Neural crest cell (in vitro differentiated cells): Measurements from ENCODE around the gene FNDC10. TPM values are rescaled to one million over a fixed set of nuclear protein-coding genes. Genes with fewer than 3 reads are reported as not detected.
A peak's percentile ranks its signal among the peaks of the same experiment; 100 is the strongest.

ENCODE experiments used
- DNase-seq: peaks from one replicate; pipeline ENCODE4 v3.0.0; 2021; ENCODE audit warnings: low read depth, mixed read lengths, low spot score
- H3K27ac Mint-ChIP-seq: one replicate; pipeline ENCODE4 v1.8.0; 2021; ENCODE audit warnings: mild to moderate bottlenecking, mixed read lengths; ENCODE audit not compliant: unreplicated experiment
- H3K27me3 Mint-ChIP-seq: 2 replicates; pipeline ENCODE4 v1.8.0; 2021; ENCODE audit warnings: low read depth, mild to moderate bottlenecking, mixed read lengths
- H3K36me3 Mint-ChIP-seq: 2 replicates; pipeline ENCODE4 v1.8.0; 2021; ENCODE audit warnings: low read depth, mild to moderate bottlenecking, mixed read lengths
- H3K4me1 Mint-ChIP-seq: 2 replicates; pipeline ENCODE4 v1.8.0; 2021; ENCODE audit warnings: mixed read lengths
- H3K4me3 Mint-ChIP-seq: one replicate; pipeline ENCODE4 v1.8.0; 2021; ENCODE audit warnings: mild to moderate bottlenecking, mixed read lengths
- H3K9me3 Mint-ChIP-seq: 2 replicates; pipeline ENCODE4 v1.8.0; 2021; ENCODE audit warnings: mixed read lengths
- total RNA-seq: library from RNA; stranded (reverse); gene quantifications from 2 replicates; pipeline ENCODE4 v1.2.1, GENCODE V29; 2021
- TF ChIP-seq, protein P1 (sequence below): fragments of 200-600 bp; sonication (generic); conservative IDR thresholded peaks from 2 replicates; pipeline ENCODE4 v1.5.0; 2021; ENCODE audit warnings: antibody characterized with exemption, mild to moderate bottlenecking

The FNDC10 gene
- total RNA-seq, 1 donor from 2014 or later, result 14.3 TPM

DNA sequence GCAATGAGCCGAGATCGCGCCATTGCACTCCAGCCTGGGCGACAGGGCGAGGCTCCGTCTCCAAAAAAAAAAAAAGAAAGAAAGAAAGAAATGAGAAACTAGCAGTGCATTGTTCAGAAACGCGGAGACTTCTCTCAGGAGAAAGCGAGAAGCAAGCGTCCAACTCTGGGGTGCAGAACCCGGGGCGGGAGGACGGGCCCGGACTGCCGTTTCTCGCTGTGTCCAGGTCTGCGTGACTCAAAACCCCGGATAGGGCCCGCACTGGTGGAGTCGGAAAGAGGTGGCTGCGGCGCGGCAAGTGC lies 15.0 kb upstream of the FNDC10 start:
- no peaks in the 10 kb centered on the region for H3K27me3 Mint-ChIP-seq
- DNase-seq, result no peak
- TF ChIP-seq, protein P1, sequence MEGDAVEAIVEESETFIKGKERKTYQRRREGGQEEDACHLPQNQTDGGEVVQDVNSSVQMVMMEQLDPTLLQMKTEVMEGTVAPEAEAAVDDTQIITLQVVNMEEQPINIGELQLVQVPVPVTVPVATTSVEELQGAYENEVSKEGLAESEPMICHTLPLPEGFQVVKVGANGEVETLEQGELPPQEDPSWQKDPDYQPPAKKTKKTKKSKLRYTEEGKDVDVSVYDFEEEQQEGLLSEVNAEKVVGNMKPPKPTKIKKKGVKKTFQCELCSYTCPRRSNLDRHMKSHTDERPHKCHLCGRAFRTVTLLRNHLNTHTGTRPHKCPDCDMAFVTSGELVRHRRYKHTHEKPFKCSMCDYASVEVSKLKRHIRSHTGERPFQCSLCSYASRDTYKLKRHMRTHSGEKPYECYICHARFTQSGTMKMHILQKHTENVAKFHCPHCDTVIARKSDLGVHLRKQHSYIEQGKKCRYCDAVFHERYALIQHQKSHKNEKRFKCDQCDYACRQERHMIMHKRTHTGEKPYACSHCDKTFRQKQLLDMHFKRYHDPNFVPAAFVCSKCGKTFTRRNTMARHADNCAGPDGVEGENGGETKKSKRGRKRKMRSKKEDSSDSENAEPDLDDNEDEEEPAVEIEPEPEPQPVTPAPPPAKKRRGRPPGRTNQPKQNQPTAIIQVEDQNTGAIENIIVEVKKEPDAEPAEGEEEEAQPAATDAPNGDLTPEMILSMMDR, result no peak
- H3K9me3 Mint-ChIP-seq, result no peaks in the 10 kb centered on the region
- peaks cover 29% of the 10 kb centered on the region for H3K4me1 Mint-ChIP-seq
- H3K36me3 Mint-ChIP-seq, result no peaks in the 10 kb centered on the region
- peak overlapping the region; percentile 96 for H3K27ac Mint-ChIP-seq
- peak overlapping the region; percentile 98 for H3K4me3 Mint-ChIP-seq

DNA sequence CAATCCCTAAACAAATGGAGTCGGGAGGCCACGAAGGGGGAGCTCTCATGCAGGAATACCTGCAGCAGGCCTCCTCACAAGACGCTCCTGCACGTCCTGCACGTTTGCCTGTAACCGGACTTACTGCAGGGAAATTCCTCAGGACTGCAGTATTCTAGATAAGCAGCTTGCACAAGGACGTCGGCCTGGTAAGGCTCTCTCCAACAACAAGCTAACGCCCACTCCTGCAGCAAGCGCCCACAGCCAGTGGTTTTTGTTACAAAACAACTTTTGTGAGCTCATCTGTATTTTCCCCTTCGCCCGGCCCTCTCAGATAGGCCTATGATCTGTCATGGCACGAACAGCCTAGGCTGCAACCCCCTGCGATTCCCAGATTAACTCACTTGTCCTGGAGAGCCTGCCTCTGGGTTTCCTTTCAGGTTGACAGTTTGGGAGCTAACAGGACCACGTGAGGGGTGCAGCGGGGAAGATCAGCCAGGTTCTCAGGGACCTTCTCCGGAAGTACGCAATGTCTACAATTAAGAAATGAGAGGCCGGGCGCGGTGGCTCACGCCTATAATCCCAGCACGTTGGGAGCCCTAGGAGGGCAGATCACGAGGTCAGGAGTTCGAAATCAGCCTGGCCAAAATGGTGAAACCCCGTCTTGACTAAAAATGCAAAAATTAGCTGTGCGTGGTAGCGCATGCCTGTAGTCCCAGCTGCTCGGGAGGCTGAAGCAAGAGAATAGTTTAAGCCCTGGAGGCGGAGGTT lies 14.4 kb upstream of the FNDC10 start:
- H3K27ac Mint-ChIP-seq, result peak overlapping the region; percentile 96
- H3K4me1 Mint-ChIP-seq, result peaks cover 29% of the 10 kb centered on the region
- H3K27me3 Mint-ChIP-seq, result no peaks in the 10 kb centered on the region
- H3K9me3 Mint-ChIP-seq, result no peaks in the 10 kb centered on the region
- peak overlapping the region; percentile 98 for H3K4me3 Mint-ChIP-seq
- no peak for DNase-seq
- H3K36me3 Mint-ChIP-seq, result no peaks in the 10 kb centered on the region
- TF ChIP-seq, protein P1, result no peak

DNA sequence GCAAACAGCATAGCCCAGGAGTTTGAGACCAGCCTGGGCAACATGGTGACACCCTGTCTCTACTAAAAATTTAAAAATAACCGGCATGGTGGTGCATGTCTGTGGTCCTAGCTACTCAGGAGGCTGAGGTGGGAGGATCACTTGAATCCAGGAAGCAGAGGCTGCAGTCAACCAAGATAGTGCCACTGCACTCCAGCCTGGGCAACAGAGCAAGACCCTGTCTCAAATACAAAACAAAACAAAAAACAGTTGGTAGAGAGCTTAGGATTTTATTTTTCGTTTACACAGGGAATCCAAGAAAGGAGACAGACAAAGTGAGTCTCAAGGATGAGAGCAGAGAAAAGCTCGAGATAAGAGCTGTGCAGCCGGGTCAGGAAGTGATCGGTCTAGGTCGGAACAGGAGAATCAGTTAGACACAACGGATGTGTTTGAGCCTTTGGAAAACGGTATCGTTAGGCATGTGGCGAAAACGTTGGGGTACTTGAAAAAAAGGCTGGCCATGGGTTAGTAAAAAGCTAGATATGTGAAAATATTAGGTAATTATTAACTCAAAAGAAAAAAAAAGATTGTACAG lies 13.7 kb upstream of the FNDC10 start:
- Mint-ChIP-seq H3K36me3 (no peaks in the 10 kb centered on the region), H3K4me3 (peak overlapping the region; percentile 98), H3K9me3 (no peaks in the 10 kb centered on the region), H3K27me3 (no peaks in the 10 kb centered on the region), H3K27ac (no peak overlapping the region), H3K4me1 (peaks cover 29% of the 10 kb centered on the region)
- DNase-seq, result no peak
- TF ChIP-seq, protein P1, result no peak

DNA sequence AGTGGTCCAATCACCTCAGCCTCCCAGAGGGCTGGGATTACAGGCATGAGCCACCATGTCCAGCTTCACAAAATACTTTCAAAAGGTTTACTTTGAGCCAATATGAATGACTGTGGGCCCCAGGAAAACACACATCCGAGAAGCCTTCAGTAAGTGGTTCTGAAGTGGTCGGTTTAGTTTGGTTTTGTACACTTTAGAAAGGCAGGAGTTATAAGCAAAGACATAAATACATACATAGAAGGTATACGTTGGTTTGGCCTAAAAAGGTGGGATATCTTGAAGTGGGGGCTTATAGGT lies 12.1 kb upstream of the FNDC10 start:
- no peaks in the 10 kb centered on the region for H3K36me3 Mint-ChIP-seq
- TF ChIP-seq, protein P1, result no peak

DNA sequence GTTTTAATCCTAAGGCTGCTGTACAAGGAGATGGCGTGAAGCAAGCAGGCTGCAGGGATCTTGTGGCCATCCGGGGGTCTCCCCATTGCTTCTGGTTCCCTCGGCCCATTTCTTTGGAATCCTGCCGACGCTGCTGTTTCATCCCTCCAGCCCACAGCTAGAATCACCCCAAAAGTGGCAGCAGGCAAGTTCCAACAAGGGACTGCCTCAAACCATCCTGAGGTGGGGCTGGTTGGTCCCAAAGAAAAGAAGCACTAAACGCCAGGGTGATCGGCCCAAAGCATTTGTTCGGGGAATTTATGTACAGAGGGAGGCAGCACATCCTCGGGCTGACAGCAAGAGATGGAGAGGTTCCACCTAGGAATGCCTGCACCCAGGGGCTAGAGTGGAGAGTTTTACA lies 10.9 kb upstream of the FNDC10 start:
- H3K27me3 Mint-ChIP-seq, result no peaks in the 10 kb centered on the region
- no peak for DNase-seq
- H3K4me3 Mint-ChIP-seq, result peak overlapping the region; percentile 79
- H3K36me3 Mint-ChIP-seq, result no peaks in the 10 kb centered on the region
- peaks cover 22% of the 10 kb centered on the region for H3K4me1 Mint-ChIP-seq
- H3K27ac Mint-ChIP-seq, result no peak overlapping the region
- no peaks in the 10 kb centered on the region for H3K9me3 Mint-ChIP-seq
- TF ChIP-seq, protein P1, result no peak

More for the DNA sequence above, 12.1 kb upstream of the FNDC10 start:
- no peaks in the 10 kb centered on the region for H3K27me3 Mint-ChIP-seq
- H3K27ac Mint-ChIP-seq, result no peak overlapping the region
- no peaks in the 10 kb centered on the region for H3K9me3 Mint-ChIP-seq
- H3K4me3 Mint-ChIP-seq, result peak overlapping the region; percentile 70
- H3K4me1 Mint-ChIP-seq, result peaks cover 23% of the 10 kb centered on the region
- DNase-seq, result no peak
